T follicular helper cell (primary cell): Measurements from ENCODE around the gene SIVA1.
A peak's percentile ranks its signal among the peaks of the same experiment; 100 is the strongest.

Experiments
- DNase-seq: peaks from one replicate; pipeline ENCODE4 v3.0.0-alpha.2; 2020; ENCODE audit warnings: low read depth

Gene SIVA1

DNA sequence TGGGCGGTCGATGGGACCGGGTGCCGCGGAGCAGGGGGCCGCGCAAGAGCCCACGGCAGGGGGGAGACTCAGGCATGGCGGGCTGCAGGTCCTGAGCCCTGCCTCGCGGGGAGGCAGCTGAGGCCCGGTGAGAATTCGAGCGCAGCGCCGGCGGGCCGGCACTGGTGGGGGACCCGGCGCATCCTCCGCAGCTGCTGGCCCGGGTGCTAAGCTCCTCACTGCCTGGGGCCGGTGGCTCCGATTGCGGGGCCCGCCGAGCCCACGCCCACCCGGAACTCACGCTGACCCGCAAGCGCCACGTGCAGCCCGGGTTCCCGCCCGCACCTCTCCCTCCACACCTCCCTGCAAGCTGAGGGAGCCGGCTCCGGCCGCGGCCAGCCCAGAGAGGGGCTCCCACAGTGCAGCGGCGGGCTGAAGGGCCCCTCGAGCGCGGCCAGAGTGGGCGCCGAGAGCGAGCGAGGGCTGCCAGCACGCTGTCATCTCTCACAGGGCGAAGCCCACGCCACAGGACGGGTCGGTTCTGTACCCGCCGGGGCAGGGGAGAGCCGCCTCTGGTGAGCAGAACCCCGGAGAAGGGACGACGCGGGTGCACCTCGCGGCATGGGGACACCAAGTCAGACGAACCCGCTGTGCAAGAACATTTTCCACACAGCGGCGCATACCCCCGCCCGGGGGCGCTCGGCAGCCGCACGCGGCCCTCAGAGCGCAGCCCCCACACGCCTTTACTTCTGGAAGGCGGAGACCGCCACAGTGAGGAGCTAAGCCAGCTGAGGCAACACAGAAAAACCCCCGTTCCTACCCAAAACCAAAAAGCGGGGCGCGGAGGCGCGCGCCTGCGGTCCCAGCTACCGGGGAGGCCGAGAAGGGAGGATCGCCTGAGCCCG, 1.2 kb upstream of the SIVA1 start:
- no peak for DNase-seq

DNA sequence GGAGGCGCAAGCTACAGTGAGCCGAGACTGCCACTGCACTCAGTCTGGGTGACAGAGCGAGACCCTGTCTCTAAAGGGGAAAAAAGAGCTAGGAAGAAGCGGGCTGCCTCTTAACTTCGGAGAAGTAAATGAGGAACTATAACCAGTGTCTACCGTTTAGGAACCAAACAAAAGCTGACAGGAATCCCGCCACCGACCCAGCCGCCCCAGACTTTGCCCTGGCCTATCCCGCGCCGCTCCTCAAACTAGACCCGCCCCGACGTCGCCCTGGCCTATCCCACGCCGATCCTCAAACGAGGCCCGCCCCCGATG, 568 bp upstream of the SIVA1 start:
- DNase-seq: no peak

DNA sequence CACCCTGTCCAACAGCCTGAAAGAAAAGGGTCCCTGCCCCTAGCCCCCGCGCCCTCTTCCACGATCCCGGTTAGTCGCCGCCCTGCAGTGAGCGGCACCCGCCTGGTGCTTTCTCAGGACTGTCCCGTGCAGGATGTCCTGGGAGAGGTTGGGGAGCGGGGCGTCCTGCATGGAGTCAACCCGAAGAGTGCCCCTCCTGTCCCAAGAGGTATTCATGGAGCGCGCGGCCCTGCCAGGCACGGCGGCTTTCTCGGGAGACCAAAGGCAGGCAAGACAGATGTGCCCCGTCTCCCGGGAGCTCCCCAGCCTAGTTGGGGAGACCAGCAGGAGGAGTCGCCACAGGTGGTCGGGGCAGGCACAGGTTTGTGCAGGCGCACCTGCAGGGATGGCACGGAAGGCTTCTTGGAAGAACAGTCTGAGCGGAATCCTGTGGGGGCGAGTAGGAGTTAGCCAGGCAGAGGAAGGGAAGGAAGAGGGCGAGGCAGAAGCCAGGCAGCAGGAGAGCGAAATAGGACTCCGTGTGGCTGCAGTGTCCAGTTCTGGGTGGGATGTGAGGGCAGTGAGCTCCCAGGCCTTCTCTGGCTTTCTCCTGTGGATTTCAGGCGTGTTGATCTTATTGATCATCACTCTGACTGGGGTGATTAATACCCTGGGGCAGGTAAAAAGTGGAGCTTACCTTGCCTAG, 723 bp downstream of the SIVA1 start:
- DNase-seq: no peak

DNA sequence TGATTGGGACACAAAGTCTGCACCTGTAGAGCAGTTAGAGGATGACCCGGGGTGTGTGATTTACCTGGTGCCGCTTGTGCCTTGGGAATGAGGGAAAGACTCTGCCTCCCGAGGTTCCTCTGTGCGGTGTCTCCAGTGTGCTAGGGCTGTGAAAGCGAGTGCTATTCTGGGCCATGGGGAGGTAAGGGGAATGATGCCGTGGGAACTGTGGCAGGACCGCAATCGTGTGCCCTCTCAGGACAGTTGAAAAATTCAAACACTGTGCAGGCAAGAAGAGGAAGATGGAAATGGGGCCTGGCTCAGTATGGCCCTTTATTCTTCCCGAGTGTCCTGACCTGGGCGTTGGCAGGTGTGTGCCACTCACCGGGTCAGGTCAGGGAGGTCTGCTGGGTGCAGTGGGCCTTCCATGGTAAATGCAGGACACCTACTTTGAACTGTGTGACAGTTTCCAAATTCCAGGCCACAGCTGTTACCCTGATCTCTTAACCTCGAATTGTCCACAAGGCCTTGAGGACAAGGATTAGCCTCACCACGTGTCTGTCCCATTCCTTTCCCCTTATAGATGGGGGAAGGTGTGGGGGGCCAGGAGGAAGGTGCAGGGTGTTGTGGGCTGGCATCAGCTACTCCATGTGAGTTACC, 1.4 kb downstream of the SIVA1 start:
- DNase-seq: no peak

DNA sequence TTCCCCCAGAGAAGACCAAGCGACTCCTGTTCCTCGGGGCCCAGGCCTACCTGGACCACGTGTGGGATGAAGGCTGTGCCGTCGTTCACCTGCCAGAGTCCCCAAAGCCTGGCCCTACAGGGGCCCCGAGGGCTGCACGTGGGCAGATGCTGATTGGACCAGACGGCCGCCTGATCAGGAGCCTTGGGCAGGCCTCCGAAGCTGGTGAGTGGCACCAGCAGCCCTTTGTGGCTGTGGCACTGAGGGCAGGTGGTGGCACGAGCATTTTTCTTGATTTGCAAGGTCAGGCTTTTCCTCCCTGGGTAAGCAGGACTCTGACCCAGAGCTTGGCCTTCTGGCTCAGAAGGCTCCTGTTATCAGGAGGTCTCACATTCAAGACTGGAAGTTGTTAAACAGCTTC, 2.7 kb downstream of the SIVA1 start:
- DNase-seq: no peak

DNA sequence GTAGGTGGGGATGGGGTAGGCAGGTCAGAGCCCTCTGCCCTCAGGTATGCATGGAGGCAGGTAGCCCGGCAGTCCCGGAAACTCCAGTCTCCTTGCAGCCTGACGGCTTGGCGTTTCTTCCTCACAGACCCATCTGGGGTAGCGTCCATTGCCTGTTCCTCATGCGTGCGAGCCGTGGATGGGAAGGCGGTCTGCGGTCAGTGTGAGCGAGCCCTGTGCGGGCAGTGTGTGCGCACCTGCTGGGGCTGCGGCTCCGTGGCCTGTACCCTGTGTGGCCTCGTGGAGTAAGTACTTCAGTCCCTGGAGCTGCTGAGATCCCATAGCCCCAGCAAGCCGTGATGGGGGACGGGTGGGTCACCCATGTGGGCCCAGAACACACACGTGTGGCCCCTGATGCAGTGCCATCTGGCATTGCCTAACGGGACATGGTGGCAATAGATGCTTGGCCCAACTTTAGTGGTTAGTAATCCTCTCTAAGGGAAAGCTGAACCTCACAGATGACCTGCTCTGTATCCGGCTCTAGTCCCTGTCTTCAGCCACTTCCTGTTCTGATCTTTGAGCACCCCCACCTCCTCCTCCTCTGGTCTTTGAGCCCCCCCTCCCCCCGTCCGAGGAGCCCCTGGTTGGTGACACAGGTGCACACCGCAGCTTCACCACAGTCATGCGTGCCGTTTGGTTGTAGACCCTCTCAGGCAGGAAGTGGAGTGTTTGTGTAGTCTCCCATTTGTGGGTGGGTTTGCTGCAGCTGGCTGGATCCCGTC, 3.7 kb downstream of the SIVA1 start:
- no peak for DNase-seq

DNA sequence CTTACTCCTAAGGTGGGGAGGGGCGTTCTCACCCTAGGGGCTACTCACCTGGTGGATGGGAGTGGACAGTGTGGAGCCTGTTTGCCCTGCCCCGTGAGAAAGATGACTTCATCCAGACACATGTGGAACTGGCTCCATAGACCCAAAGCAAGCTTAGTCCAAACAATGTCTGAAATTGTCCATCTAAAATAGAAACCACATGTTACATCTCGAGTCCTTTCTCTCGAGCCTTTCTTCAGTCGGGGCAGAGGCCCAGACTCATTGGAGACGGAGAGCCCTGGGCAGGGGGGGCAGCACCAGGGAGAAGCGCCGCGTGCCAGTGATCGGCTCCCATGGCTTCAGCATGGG, 4.3 kb downstream of the SIVA1 start:
- DNase-seq: no peak

DNA sequence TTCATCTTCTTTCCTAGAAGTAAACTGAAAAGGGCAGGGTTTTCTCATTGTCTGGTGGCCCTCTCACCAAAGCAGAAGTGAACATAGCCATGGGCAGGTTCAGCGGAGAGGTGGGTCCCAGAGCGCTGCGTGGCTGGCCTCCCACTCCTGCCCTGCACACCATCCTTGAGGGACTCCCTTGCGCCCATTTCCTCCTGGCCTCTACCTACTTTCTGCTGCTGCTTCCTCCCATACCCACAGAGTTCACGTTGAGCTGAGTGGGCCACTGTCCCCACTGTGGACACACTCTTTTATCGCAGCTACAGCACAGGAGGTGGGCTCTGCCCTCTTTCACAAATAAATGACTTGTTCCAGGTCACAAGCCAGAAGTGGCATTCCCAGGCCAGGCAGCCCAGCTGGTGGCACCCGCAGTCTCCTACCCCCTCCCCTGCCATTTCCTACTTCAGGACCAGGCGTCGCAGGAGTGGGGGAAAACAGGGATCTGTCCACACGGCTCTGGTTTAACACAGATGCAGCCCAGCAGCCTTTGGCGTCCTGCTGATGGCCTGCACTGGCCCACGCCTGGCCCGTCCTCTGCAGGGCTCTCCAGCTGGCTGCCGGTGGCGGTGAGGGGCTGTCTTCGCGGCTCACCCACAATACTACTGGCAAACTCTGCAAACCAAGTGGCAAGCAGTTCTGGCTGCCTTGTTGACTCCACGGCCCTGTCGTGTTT, 4.9 kb downstream of the SIVA1 start:
- DNase-seq: no peak

DNA sequence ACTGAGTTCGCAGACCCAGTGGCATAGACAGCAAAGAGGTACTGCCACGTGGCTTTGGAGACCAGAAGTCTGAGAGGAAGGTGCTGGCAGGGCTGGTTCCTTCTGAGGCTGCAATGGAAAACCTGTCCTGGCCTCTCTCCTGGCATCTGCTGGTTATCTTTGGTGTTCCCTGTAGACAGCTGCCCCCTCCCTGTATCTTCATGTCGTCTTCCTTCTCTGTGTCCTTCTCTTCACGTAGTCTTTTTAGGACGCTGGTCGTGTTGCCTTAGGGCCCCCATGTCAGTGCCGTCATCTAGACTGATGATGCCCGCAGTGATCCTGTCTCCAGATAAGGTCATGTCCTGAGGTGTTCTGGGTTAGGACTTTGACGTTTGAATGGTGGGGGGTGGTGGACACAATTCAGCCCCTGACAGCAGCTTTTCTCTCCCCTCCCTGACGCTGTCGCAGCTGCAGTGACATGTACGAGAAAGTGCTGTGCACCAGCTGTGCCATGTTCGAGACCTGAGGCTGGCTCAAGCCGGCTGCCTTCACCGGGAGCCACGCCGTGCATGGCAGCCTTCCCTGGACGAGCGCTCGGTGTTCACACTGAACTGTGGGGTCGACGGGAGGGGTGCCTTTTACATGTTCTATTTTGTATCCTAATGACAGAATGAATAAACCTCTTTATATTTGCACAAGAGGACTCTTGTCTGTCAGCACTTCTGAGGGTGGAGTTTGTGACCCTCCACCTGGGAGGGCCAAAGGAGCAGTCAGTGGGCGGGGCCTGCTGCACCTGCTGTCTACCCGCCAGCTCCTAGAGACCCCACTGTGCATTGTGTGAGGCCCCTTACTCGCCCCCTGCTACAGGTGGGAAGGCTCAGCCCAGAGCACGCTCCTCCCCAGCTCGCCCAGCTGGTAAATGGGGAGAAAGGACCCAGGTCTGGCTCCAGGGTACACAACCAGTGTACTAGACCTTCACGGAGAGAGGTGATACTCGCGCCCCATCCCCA, 6.3 kb downstream of the SIVA1 start:
- DNase-seq: no peak

DNA sequence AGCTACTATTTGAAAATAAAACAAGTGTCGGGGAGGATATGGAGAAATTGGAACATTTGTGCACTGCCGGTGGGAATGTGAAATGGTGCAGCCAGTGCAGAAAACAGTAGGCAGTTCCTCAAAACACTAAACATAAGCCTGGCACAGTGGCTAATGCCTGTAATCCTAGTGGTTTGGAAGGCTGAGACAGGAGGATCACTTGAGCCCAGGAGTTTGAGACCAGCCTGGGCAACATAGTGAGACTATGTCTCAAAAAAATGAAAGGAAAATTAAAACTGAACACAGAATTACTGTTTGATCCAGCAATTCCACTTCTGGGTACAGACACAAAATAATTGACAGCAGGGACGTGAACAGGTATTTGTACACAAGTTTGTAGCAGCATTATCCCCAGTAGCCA, 12.6 kb downstream of the SIVA1 start:
- DNase-seq: no peak

DNA sequence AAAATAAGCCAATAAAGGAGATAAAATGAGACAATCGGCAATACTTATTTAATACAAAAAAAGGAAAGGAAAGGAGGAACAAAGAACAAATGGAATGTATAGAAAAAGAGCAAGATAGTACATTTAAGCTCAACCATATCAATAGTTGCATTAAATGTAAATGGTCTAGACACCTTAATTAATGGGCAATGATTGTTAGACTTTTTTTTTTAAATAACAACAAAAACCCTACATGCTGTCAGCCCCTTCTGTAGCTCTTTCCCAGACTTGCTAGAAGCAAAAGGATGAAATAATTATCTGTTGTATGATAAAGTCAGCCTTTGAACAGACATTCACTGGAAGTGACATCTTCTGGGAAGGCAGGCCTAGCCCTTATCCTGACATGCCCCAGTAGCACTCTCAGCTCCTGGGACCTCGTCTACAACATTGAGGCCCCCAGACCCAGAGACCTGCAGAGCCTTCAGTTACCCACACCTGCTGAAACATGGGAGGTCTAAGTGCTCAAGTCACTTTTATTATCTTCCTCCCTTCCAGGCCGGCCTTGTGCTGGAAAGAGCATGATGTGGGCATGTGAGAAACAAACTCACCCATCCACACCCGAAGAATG, 13.4 kb downstream of the SIVA1 start:
- DNase-seq: no peak

DNA sequence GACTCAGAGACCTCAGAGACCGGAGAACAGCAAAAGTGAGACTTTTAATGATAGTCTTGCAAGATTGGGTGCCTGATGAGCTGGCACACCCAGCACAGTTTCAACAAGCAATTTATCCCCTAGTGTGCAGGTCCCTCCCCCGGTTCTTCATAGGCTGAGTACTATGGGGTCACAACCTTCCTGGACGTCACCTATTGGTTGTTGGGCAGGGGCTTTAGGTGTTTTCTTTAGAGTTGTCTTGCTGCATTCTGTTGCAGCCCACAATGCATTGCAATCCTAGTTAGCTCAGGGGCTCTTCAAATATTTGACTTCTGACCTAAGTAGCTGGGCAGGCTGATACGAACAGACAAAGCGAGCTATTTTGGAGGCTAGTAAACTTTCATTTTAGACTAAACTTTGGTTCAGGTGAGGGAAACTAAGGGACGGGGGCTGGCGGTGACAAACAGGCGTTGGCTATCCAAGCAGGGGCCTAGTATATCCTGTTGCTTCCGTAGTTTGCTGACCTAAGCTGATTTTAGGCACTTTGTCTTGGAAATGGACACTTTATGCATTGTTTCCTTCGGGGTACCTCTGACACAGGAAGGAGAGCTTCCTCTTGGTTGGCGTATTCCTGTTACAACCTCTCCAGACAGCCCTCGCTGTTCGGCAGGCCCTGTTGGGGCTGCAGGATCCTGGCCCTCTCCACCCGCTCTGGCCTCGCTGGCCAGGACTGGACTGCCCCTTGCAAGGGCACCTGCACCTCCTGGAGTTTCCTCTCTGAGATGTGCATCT, 14.1 kb downstream of the SIVA1 start:
- DNase-seq: no peak

DNA sequence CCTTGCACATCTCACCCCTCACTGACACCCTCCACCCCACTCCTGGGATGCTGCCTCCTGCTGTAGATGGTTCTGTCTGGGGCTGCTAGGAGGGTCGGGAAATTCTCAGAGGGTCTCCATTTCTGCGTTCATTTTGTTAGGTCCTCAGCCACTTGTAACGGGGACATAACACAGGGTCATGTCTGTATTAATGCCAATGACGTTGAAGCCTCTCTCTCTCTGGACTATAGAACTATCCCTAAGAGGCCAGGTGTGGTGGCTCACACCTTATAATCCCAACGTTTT, 14.6 kb downstream of the SIVA1 start:
- DNase-seq: no peak

DNA sequence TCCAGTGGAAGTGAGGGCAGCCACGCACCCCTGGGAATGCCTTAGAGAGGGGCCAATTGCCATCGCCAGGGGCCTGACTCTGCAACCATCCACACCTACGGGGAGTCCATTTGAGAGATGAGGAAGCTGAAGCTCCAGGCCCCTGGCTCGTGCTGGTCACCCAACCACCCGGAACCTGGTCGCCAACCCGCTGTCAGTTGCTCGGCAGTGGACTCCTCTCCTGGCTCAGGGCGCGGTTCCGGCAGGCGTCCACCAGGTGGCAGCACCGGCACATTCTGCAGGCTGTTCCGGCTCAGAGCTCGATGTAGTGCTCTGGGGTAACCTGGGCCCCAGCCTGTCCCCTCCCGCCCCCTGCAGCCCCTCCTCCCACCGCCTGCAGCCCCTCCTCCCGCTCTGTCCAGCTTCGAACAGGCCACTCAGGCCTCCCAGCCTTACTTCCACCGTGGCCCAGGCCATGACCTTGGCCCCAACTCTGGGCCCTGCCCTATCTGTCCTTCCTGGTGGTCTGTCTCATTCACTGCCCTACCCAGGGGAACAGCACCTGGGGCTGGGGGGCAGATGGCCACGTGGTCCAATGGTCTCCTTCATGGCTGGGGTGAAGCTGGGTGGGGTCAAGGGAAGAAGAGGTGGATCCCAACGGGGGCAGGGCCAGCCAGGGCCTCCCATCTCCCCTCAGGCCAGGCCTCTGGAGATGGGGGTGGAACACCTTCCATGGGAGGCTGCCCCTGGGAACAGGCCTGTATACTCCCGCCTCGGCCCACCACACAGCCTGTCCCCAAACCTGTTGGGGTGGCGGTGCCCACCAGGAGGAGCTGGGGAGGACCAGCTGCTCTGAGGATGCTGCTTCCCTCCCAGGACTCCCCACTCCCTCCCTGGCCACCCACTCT, 15.7 kb downstream of the SIVA1 start:
- peak; percentile 84 for DNase-seq

DNA sequence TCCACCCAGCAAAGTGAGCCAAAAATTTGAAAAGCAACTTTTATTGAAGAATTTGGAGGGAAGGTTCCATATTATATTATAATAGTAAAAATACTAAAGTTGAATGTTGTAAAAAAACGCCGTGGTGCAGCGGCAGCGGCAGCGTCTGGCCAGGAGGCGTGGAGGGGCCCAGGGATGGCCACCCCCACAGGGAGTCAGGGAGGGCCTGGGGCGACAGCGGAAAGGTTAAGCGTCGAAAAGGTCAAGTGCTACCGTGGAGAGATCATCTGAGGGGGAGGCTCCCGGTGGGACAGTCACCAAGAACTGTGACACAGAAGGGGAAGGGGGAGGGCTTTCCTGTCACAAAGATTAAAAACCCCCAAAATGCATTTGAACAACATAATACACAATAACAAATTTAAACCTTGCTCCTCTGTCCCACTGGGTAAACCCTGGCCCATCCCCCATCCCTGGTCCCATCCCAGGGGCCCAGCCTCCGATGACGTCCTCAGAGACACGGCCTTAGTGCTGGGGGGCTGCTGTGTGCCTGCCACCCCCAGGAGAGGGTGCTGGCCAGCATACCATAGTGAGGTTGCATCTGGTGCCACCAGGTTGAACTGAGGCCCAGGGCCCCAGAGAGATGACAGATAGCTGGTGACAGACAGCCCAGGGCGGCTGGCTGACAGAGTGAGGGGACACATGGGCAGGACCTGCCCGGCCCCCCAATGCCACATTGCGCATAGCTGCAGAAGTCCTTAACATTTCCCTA, 16.6 kb downstream of the SIVA1 start:
- no peak for DNase-seq

DNA sequence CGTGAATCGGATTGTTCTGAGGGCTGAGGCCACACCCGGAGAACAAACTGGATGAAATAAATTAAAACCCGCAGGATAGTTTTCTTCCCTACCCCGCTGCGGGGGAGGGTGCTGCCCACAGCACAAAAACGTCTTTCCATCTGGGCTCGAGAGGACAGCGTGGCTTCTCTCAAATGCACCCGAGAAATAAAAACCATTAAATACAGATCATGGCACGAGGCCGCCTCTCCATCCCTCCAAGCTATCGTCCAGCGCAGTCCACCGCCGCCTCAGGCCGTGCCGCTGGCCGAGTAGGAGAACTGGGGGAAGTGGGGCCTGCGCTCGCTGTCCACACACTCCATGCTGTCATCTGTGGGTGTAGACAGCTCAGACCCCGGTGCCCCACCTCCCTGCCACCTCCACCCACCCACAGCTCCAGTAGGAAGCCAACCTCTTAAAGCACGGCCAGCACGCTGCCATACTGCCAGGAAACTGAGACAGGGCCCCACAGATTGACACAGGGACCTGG, 17.2 kb downstream of the SIVA1 start:
- no peak for DNase-seq

DNA sequence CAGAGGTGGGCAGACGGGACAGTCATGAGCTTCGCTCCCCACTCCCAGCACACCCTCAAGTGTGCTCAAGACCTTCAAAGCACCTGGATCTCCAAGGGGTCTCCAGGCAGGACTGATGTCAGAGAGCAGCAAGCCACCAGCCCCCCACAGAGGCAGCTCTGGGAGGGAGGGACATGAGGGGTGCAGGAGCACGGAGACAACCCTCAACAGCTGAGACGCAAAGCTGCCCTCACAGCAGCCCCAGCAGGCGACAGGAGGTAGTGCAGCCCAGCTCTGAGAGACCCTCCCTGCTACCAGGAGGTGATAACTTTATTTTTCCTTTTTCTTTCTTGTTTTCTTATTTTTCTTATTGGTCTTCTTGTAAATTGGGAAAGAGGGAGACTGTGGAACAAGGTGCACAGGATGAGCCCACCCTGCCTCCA, 17.9 kb downstream of the SIVA1 start:
- DNase-seq: no peak

DNA sequence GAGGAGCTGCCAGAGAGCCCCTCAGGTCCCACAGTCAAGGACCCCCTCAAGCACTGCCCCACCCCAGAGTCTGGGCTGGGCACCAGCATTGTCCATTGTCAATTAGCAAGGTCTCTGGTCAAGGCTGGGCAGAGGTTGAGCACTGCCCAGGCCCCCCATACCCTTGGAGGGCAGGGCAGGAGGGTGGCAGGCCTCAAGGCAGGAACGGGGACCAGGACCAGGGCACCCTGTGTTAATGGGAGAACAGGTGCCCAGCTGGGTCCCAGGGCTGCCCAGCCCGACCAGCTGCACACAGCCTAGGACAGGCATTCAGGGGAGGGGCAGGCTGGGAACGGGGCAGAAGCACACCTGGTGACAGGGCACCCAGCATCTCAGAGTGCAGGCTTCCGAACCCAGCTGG, 18.4 kb downstream of the SIVA1 start:
- DNase-seq: no peak
